IPS DF 6.9 (cell line): Measurements from ENCODE around the gene TRIM38.
"Not testable (repeated sequence)": the region's sequence is repeated elsewhere in the genome, so short reads cannot be mapped to it uniquely, and the experiment has no call there.

Source experiments
- DNase-seq: peaks from one replicate; pipeline ENCODE4 v3.0.0-alpha.2; 2013; ENCODE audit warnings: low read depth, low spot score
- H3K27ac ChIP-seq: one replicate; pipeline ENCODE4 v1.5.1; 2013; ENCODE audit warnings: low read length, control low read depth
- H3K27me3 ChIP-seq: 2 replicates; pipeline ENCODE4 v1.6.1; 2013; ENCODE audit warnings: mild to moderate bottlenecking, low read length; ENCODE audit not compliant: control insufficient read depth, insufficient read depth
- H3K36me3 ChIP-seq: 2 replicates; pipeline ENCODE4 v1.6.1; 2013; ENCODE audit warnings: low read length; ENCODE audit not compliant: control insufficient read depth, insufficient read depth
- H3K4me1 ChIP-seq: 2 replicates; pipeline ENCODE4 v1.6.1; 2013; ENCODE audit warnings: low read length; ENCODE audit not compliant: control insufficient read depth, insufficient read depth
- H3K4me3 ChIP-seq: 2 replicates; pipeline ENCODE4 v1.5.1; 2013; ENCODE audit warnings: mild to moderate bottlenecking, low read length
- H3K9me3 ChIP-seq: 2 replicates; pipeline ENCODE4 v1.6.1; 2013; ENCODE audit warnings: low read length, inconsistent platforms; ENCODE audit not compliant: control insufficient read depth, insufficient read depth
- WGBS: extraction: QIAGEN DNeasy Blood & Tissue Kit; methylation state at CpG from one replicate; pipeline ENCODE4 v1.1.7; 2013; ENCODE audit warnings: mixed read lengths, missing lambda C conversion rate; ENCODE audit not compliant: insufficient read length, insufficient coverage; 5-methylcytosine and 5-hydroxymethylcytosine counted together

The TRIM38 gene

GRCh38 chr6:25927756-25928216, 34.8 kb upstream of the TRIM38 start:
- no peak for DNase-seq
- no CpG with 5 or more reads among the region's 2 CpGs for WGBS

DNA sequence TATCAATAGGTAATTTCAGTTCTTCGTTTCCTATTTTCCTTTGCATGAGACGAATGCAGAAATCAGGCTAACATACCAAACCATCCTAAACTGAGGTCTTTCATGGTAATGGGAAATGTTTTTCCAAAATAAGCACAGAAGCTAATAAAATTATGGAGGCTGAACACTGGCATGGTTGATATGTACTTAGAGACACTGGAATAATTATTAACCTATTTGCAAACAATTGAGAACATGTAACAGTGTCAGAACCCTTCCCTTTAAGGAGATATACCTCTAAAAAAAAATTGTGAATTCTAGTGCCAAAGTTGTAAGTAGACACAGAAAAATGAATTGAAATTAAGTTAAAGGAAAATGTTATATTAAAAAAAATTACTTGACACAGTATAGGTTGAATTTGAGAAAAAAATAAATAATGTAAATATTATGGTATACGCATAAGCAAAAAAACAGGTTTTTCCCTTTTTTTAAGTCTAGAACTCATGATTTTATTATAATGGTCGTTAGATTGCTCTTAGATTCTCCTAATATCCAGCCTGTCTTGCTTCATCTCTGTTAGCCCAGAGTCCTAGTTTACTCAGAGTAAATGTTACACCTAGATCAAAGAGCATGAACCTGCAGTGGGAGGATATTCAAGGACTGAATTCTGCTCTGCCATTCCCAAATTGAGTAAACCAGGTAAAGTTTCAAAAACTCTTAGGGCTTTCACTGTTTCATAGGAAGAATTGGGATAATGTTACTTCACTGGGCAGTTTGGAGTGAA, 33.9 kb upstream of the TRIM38 start:
- WGBS: no CpG with 5 or more reads among the region's 4 CpGs
- no peak for DNase-seq
- no peak overlapping the region for H3K27ac ChIP-seq

More at GRCh38 chr6:25927756-25928216, 34.8 kb upstream of the TRIM38 start:
- H3K4me1 ChIP-seq: no peaks in the 10 kb centered on the region
- H3K9me3 ChIP-seq: no peaks in the 10 kb centered on the region
- H3K36me3 ChIP-seq: no peaks in the 10 kb centered on the region
- no peak overlapping the region for H3K4me3 ChIP-seq
- no peak overlapping the region for H3K27ac ChIP-seq
- H3K27me3 ChIP-seq: no peaks in the 10 kb centered on the region

DNA sequence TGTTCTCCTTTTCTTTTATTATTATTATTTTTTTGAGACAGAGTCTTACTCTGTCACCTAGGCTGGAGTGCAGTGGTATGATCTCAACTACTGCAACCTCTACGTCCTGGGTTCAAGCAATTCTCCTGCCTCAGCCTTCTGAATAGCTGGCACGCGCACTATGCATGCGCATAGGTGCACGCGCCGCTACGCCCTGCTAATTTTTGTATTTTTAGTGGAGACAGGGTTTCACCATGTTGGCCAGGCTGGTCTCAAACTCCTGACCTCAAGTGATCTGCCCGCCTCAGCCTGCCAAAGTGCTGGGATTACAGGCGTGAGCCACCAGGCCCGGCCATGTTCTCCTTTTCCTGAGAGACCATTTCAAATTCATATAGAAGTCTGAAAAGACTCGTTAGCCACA, 32.8 kb upstream of the TRIM38 start:
- H3K27ac ChIP-seq, DNase-seq, H3K36me3 ChIP-seq, H3K27me3 ChIP-seq, H3K4me3 ChIP-seq, H3K4me1 ChIP-seq, H3K9me3 ChIP-seq: not testable (repeated sequence)
- WGBS: no CpG with 5 or more reads among the region's 12 CpGs

More for the DNA sequence above, 33.9 kb upstream of the TRIM38 start:
- H3K9me3 ChIP-seq: no peaks in the 10 kb centered on the region
- H3K36me3 ChIP-seq: no peaks in the 10 kb centered on the region
- no peaks in the 10 kb centered on the region for H3K4me1 ChIP-seq
- H3K27me3 ChIP-seq: no peaks in the 10 kb centered on the region
- H3K4me3 ChIP-seq: no peak overlapping the region

DNA sequence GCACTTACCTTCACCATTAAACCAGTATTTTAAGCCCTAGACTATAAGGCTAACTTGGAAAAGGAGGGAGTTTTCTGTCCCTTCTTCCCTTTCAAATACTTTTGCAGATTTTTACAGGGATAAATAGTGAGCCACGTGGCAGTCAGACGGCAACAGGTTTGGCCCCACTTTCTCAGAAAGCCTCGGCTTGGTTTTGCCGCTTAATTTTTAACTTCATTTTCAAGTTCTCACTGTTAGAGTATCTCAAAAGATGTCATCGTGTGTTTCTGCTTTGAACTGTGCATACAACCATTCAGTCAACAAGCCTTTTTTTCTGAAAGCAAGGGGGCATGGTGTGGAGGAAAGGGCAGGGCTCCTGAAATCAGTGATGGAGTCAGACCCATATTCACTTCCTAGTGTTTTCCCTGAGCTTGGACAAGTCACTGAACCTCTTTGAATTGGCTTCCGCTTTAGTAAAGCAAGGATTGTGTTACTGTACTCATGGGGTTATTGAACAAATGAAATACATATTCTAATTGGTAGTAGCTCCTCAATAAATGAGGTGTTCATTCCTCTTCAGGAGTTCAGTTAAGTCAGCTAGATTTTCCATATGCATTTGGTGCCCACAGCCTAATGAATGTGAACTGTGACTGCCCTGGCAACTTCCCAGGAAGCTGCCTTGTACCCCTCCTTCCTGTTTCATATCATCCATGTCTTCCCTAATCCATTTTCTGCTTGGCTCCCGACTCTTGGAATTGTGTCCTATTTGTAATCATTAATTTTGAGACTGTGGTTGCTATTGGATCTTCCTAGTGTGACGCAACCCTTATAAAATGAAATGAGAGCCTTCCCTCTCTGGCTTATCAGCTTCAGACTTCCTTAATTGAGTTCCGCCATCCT, 31.8 kb upstream of the TRIM38 start, which contains the start of gene SLC17A2:
TSS of gene SLC17A2 (minus strand) at position 160 of the 879 bp plus-strand sequence. CDS start 4,895 bp downstream, outside the sequence.
- Histone ChIP-seq H3K4me3 (no peak within 1 kb of the TSS), H3K9me3 (no peaks in the 10 kb centered on the region), H3K4me1 (no peaks in the 10 kb centered on the region), H3K36me3 (no peaks in the 10 kb centered on the region), H3K27ac (no peak within 1 kb of the TSS), H3K27me3 (no peaks in the 10 kb centered on the region)
- no peak for DNase-seq
- no CpG with 5 or more reads among the region's 9 CpGs for WGBS

GRCh38 chr6:25931411-25931709, 31.2 kb upstream of the TRIM38 start:
- DNase-seq: no peak
- H3K4me1 ChIP-seq: no peaks in the 10 kb centered on the region
- H3K36me3 ChIP-seq: no peaks in the 10 kb centered on the region
- no peak overlapping the region for H3K4me3 ChIP-seq
- H3K27me3 ChIP-seq: no peaks in the 10 kb centered on the region
- no CpG with 5 or more reads among the region's 1 CpG for WGBS
- H3K9me3 ChIP-seq: no peaks in the 10 kb centered on the region
- no peak overlapping the region for H3K27ac ChIP-seq

DNA sequence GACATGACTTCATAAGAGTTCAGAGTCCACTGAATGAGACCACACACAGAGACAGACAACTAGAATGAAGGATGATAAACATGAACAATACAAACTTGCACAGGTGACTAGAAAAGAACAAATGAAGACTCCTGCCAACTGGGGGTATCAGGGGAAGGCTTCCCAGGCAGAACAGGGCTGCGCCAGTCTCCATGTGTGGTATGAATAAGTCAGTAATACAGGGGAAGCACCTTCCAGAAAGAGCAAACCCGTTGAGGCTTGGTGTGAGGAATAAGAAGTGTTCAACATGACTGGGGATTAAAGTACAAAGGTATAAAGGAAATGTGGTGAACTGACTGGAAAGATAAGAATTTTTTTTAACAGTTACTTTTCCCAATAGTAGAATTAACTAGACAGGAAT, 28.4 kb upstream of the TRIM38 start:
- Histone ChIP-seq H3K9me3 (no peaks in the 10 kb centered on the region), H3K4me3 (no peak overlapping the region), H3K27ac (no peak overlapping the region), H3K4me1 (no peaks in the 10 kb centered on the region), H3K27me3 (no peaks in the 10 kb centered on the region), H3K36me3 (no peaks in the 10 kb centered on the region)
- DNase-seq: no peak
- WGBS: no CpG with 5 or more reads among the region's 2 CpGs

- H3K36me3 ChIP-seq: no peaks in the 10 kb centered on the region
- no CpG with 5 or more reads among the region's 3 CpGs for WGBS
- H3K4me1 ChIP-seq: no peaks in the 10 kb centered on the region
- no peak for DNase-seq
- no peaks in the 10 kb centered on the region for H3K27me3 ChIP-seq
- H3K4me3 ChIP-seq: no peak overlapping the region
- H3K9me3 ChIP-seq: no peaks in the 10 kb centered on the region
- no peak overlapping the region for H3K27ac ChIP-seq
Measured at GRCh38 chr6:25934735-25935313, 27.8 kb upstream of the TRIM38 start.

DNA sequence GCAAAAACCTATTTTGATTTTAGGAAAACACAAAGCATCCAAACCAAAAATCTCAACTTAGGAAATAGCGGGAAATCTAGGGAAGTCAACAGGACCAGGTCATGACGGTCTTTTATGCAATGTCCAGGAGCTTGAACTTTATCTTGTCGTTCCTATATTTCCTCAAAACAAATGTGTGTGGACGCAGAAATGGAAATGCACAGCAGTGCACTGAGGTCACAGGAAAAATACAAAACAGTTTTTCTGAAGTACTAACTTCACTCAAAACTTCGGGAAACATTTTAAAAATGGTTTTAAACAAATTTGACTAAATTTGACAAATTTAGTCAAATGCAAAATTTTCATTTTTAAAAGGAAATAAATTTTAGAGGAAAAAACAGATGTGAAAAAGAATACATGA, 26.6 kb upstream of the TRIM38 start:
- WGBS: no CpG with 5 or more reads among the region's 5 CpGs
- H3K4me3 ChIP-seq: no peak overlapping the region
- no peak overlapping the region for H3K27ac ChIP-seq
- no peaks in the 10 kb centered on the region for H3K9me3 ChIP-seq
- no peaks in the 10 kb centered on the region for H3K4me1 ChIP-seq
- H3K27me3 ChIP-seq: no peaks in the 10 kb centered on the region
- H3K36me3 ChIP-seq: no peaks in the 10 kb centered on the region
- no peak for DNase-seq

DNA sequence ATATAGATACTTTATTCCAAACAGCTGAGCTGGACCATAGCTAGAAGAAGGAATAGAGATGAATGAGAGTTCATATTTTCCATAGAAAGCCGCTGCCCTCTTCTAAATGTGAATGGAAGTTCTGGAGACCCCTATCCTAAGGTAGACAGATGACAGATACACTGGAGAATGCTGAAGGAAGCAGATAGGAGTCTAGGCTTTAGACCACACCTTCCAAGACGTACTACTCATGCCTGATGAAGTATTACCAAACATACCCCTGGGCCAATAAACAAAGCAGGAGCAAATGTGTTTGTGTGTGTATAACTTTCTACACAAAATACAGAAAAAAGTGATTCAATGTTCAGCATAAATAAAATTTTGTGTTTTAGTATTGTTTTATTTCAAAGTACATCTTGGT, 23.0 kb upstream of the TRIM38 start:
- Histone ChIP-seq H3K27ac (no peak overlapping the region), H3K9me3 (no peaks in the 10 kb centered on the region), H3K27me3 (no peaks in the 10 kb centered on the region), H3K36me3 (no peaks in the 10 kb centered on the region), H3K4me3 (no peak overlapping the region), H3K4me1 (no peaks in the 10 kb centered on the region)
- WGBS: no CpG with 5 or more reads among the region's 2 CpGs
- DNase-seq: no peak

DNA sequence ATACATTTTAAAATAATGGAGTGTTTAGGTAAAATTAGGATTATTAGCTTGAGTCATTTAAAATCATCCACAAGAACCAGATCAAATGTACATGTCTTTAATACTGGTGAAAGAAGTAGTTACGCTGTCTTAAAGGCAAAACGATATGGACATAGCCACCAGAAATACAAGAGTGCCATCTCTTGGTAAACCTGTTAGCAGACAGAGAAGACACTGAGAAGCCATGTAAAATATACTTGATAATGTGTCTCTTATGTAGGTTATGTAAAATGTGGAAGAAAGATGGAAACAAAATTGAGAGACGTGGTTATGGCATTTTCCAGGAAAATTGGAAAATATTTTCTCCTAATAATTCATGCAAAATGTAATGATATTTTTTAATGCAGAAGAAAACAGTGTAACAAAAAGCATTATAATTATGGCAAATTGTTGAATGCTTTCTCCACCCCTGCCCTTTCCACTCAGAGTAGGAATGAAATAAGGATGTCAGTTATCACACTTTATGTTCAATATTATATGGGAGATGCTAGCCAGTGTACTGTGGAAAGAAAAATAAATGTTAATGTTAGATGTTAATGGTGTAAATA, 19.9 kb upstream of the TRIM38 start:
- Histone ChIP-seq H3K4me1 (no peaks in the 10 kb centered on the region), H3K36me3 (no peaks in the 10 kb centered on the region), H3K9me3 (no peaks in the 10 kb centered on the region; the same call in 1 of the 2 replicates), H3K27ac (no peak overlapping the region), H3K27me3 (no peaks in the 10 kb centered on the region), H3K4me3 (no peak overlapping the region)
- DNase-seq: no peak
- WGBS: 100% methylated on average over 1 of the region's 3 CpGs
